Amygdala (tissue), 56 donors: ENCODE results near the gene CCDC102B.
"Not testable (repeated sequence)": the region's sequence is repeated elsewhere in the genome, so short reads cannot be mapped to it uniquely, and the experiment has no call there.

ENCODE experiments used
- DNase-seq, 56 donors: peaks; one replicate each; lab custom pipeline; 2025; lab: John Stamatoyannopoulos, UW

CCDC102B gene

DNA sequence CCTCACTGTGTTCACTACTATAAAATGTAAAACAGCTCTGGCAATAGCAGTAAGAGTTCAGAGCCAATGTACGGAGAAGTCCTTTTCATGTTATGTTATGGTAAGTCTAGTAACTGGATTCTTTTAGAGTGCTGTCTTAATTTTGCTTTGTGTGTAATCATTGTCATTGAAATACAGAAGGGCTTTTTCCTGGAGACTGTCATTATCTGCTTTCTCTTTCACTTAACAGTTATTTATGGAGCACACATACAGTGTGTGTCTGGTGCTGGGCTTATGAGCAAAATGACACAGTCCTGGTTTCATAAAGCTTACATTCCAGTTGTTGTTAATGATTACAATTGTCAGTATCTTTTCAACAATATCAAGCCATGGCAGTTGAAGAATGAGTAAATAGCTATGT, 95.5 kb downstream of the CCDC102B start:
- no peak for DNase-seq

GRCh38 chr18:68897286-68897685, 99.4 kb downstream of the CCDC102B start:
- no peak for DNase-seq

DNA sequence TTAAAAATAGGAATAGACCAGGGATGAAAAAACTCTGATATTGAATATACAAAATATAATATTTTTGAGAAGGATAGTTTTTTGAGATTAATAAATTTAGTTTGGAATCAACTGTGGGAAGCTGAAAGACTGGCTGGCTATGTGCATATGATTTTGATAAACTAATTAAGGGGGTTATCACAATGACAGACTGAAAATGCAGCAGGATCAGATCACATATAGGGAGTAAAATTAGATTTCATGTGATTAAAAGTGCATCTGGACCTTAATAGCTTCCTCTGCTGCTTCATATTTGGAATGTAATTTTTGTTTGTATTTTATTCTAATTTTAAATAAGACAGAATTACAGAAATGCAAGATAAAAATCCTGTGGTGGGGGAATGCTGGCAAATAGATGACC, 111.7 kb downstream of the CCDC102B start:
- no peak for DNase-seq

- no peak for DNase-seq
These were observed 117.2 kb downstream of the CCDC102B start for GRCh38 chr18:68915061-68915460.

- DNase-seq, result no peak
These were observed 118.9 kb downstream of the CCDC102B start for GRCh38 chr18:68916734-68917133.

GRCh38 chr18:68918216-68918615, 120.3 kb downstream of the CCDC102B start:
- DNase-seq, result no peak

- no peak for DNase-seq
These were observed 122.0 kb downstream of the CCDC102B start for GRCh38 chr18:68919900-68920299.

DNA sequence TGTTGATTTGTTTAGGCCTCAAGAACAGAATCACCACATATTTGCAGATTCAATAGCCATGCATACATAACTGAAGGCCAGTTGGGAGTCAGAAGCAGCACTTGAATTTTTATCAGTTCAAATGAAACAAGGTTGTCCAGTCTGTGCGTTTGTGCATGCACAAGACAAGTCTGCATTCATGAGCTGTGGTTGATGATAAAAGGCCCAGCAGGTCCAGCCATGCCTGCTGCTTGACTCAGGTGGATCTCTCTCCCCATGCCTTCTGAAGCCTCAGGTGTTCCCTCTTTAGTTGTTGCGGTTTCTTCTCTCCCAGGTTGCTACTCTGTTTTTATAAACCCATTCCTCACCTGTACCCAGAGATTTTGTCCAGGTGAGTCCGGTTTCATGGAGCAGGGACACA, 124.5 kb downstream of the CCDC102B start:
- DNase-seq, result no peak

DNA sequence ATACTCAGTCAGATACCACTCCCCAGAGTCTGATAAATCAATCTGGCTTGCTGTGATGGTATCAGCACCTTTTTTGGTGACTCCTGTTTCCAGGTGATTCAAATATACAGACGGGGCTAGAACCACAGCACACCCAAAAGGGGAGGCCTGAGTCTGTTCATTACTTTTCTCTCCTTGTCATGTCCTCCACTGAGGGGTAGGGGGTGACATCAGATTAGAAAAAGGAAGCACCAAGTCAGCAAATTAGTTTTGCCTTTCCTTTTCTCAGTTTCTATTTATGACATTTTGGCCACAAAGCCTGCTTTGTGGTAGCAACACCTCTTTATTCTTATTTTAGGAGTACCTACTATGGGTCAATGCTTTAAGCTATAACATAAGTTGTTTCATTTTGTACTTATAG, 127.4 kb downstream of the CCDC102B start:
- DNase-seq, result no peak

DNA sequence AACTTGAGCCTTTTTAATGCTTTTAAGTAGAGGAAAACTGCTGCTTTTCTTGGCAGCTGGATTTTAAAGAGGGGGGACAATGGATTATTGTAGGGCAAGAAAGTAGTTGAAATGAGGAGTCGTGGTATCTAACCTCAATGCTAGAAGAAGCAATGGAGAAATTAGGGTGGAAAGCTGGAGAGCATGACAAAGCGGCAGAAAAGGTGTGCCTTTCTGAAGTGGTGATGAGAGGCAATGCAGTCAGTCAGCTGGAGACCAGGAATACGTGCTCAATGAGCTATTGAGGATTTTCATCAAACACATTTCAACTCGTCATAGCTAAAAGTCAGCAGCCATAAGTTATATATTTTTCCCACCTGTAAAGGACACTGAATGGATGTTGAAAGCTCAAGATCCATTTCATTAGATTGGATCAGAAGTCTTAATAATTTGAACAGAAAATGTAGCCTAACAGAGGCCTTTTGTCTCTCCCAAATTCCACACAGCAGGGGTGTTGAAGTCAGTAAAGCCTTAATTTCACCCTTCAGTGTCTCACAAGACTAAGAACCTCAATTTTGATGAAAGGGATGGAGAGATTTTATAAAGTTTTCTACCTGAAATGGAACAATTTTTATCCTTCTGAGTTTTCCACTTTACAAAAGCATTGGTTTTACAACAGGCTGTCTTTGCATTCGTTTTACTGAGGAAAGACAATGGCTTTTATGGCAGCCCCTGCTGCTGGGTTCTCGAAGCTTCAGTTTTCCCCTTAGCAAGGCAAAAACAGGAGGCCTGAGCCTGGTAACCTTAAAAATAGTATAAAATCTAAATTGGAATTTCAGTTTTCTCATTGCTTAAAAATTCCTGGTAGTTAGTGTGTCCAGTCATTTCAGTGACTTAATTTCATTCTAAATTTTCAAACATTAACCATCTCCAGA, 131.1 kb downstream of the CCDC102B start:
- no peak for DNase-seq

GRCh38 chr18:68935686-68936085, 137.8 kb downstream of the CCDC102B start:
- DNase-seq, result no peak

GRCh38 chr18:68937029-68937599, 139.2 kb downstream of the CCDC102B start:
- no peak for DNase-seq

- no peak for DNase-seq
These were observed 142.2 kb downstream of the CCDC102B start for GRCh38 chr18:68940039-68940438.

DNA sequence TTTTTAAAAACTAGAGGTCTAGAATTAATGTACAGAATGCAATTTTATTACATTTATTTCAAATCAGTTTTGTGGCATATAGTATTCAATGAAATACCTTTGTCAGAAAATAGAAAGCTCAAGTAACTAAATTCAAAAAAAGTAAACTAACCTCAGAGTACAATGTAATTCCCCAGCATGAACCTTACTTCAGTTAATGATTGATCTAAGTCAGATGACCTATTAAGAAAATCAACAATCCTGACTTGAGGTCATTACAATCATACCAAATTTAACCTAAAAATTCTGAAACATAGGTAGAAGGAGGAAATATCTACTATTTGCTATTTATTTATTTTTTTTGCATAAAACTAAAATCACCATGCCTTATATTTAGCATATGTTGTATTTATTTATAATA, 142.9 kb downstream of the CCDC102B start:
- no peak for DNase-seq

GRCh38 chr18:68942230-68942629, 144.3 kb downstream of the CCDC102B start:
- DNase-seq, result no peak

GRCh38 chr18:68943861-68944260, 146.0 kb downstream of the CCDC102B start:
- not testable (repeated sequence) for DNase-seq

DNA sequence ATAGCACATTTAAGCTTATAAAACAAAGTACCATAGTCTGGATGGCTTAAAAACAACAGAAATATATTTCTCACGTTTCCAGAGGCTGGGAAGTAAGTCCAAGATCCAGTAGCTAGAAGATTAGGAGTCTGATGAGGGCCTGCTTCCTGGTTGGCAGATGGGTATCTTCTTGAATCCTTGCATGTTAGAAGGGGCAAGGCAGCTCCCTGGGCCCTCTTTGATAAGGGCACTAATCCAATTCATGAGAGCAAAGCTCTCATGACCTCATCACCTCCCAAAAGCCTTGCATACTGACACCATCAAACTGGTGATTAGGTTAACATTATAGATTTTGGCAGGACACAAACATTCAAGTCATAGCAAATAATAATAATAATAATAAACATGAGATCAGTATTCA, 146.4 kb downstream of the CCDC102B start:
- DNase-seq, result no peak

GRCh38 chr18:68944826-68945225, 146.9 kb downstream of the CCDC102B start:
- no peak for DNase-seq

- no peak for DNase-seq
These were observed 150.7 kb downstream of the CCDC102B start for GRCh38 chr18:68948622-68949021.

- DNase-seq, result no peak
These were observed 156.9 kb downstream of the CCDC102B start for GRCh38 chr18:68954738-68955137.

DNA sequence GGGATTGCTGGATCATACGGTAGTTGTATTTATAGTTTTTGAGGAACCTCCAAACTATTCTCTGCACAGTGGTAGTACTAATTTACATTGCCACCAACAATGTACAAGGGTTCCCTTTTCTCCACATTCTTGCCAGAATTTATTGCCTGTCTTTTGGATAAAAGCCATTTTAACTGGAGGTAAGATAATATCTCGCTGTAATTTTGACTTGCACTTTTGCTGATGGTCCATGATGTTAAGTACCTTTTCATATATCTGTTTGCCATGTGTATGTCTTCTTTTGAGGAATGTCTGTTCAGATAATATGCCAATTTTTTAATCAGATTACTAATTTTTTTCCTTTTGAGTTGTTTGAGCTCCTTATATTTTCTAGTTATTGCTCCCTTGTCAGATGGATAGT, 158.8 kb downstream of the CCDC102B start:
- no peak for DNase-seq

DNA sequence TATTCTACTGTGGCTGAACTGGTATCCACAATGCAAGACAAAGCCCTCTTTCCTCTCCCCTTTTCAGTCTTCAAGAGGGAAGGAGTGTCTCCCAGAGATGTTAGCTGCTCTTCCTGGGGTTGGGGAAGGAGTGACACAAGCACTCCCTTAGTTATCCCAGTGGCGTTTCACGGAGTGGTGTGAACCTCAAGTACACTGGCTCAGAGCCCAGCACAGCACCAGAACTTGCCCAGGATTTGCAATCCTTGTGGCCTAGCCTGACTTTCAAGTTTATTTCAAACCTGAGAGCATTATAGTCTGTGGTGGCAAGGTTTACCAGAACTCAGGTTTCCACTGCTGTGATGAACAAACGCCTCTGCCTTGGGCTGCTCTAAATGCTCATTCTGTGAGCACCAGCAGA, 162.5 kb downstream of the CCDC102B start:
- no peak for DNase-seq
